ENCODE data around the gene HDGFL3.

Gene HDGFL3

DNA sequence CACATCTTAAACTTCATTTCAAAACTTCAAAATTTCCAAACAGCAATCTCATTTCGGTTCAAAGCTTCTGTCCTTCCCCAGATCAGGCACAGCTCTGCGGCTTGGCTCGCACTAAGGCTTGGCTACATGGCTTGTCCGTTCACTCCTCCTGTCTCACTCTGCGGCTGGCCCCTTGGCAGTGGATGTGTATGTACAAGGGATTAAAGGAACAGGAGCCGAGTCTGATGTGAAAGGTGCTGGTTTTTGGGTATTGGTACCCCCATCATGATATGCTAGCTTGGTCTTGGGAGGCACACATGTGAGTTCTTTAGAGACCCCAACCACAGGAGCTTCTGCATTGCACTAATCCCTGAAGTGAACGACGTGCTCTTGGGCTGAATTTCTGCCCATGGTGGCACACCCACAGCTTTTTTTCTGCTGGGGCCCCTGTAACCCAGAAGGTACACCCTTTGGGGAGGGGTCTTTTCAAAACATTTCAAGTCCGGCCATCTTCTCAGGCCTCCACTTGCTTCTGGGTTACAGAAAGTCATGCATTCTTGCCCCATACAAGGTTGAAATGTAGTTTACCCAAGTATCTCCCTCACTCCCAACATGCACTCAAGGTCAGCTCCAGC is 87.5 kb downstream of the HDGFL3 start:
- no peak for TF ChIP-seq YY1 (IDR thresholded peaks at IDR 0.05; ENCODE audit: low read depth)
- no peak for TF ChIP-seq TAF1 (IDR thresholded peaks at IDR 0.05; ENCODE audit: low read depth)
- TF ChIP-seq EP300 (IDR thresholded peaks at IDR 0.05; ENCODE audit: borderline replicate concordance): no peak
- no peak for TF ChIP-seq TEAD4 (IDR thresholded peaks at IDR 0.05)
- TF ChIP-seq, protein P1, sequence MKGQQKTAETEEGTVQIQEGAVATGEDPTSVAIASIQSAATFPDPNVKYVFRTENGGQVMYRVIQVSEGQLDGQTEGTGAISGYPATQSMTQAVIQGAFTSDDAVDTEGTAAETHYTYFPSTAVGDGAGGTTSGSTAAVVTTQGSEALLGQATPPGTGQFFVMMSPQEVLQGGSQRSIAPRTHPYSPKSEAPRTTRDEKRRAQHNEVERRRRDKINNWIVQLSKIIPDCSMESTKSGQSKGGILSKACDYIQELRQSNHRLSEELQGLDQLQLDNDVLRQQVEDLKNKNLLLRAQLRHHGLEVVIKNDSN (IDR thresholded peaks at IDR 0.05): no peak
- no peak for TF ChIP-seq FOXM1 (IDR thresholded peaks at IDR 0.05; ENCODE audit: borderline replicate concordance, low read depth)
- TF ChIP-seq RAD21 (IDR thresholded peaks at IDR 0.05; ENCODE audit: low read depth): no peak

DNA sequence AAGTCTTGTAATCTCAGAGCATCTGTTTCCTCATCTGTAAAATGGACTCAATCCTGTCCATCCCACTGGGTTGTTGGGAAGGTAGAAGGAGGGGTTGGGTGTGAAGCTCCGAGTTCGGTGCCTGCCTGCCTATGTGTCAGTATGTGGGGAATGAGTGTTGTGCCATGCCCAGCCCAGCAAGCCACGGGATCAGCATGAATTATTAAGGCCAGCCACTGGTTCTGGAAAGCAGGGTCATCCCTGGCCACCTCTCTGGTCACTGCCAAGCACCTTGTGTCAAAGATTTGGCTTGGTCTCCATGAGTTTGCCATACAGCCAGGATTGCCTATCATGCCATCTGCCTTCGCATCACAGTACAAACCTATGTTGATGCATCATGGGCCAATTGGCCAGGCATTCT is 88.7 kb downstream of the HDGFL3 start:
- TF ChIP-seq FOXM1 (IDR thresholded peaks at IDR 0.05; ENCODE audit: borderline replicate concordance, low read depth) (no peak), RAD21 (IDR thresholded peaks at IDR 0.05; ENCODE audit: low read depth) (no peak), TCF12 (IDR thresholded peaks at IDR 0.05; ENCODE audit: low read depth) (no peak), TEAD4 (IDR thresholded peaks at IDR 0.05) (no peak), EP300 (IDR thresholded peaks at IDR 0.05; ENCODE audit: borderline replicate concordance) (no peak), TAF1 (IDR thresholded peaks at IDR 0.05; ENCODE audit: low read depth) (no peak), CEBPB (IDR thresholded peaks at IDR 0.05) (no peak), EGR1 (IDR thresholded peaks at IDR 0.05) (no peak), CREB1 (IDR thresholded peaks at IDR 0.05; ENCODE audit: low read depth) (no peak), NFIC (IDR thresholded peaks at IDR 0.05) (no peak), ZBTB7A (IDR thresholded peaks at IDR 0.05; ENCODE audit: low read depth) (no peak)
- TF ChIP-seq, protein P2, sequence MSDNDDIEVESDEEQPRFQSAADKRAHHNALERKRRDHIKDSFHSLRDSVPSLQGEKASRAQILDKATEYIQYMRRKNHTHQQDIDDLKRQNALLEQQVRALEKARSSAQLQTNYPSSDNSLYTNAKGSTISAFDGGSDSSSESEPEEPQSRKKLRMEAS (IDR thresholded peaks at IDR 0.05): no peak
- TF ChIP-seq, protein P3, sequence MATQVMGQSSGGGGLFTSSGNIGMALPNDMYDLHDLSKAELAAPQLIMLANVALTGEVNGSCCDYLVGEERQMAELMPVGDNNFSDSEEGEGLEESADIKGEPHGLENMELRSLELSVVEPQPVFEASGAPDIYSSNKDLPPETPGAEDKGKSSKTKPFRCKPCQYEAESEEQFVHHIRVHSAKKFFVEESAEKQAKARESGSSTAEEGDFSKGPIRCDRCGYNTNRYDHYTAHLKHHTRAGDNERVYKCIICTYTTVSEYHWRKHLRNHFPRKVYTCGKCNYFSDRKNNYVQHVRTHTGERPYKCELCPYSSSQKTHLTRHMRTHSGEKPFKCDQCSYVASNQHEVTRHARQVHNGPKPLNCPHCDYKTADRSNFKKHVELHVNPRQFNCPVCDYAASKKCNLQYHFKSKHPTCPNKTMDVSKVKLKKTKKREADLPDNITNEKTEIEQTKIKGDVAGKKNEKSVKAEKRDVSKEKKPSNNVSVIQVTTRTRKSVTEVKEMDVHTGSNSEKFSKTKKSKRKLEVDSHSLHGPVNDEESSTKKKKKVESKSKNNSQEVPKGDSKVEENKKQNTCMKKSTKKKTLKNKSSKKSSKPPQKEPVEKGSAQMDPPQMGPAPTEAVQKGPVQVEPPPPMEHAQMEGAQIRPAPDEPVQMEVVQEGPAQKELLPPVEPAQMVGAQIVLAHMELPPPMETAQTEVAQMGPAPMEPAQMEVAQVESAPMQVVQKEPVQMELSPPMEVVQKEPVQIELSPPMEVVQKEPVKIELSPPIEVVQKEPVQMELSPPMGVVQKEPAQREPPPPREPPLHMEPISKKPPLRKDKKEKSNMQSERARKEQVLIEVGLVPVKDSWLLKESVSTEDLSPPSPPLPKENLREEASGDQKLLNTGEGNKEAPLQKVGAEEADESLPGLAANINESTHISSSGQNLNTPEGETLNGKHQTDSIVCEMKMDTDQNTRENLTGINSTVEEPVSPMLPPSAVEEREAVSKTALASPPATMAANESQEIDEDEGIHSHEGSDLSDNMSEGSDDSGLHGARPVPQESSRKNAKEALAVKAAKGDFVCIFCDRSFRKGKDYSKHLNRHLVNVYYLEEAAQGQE (IDR thresholded peaks at IDR 0.05; ENCODE audit: low read depth): no peak
- TF ChIP-seq, protein P1 (IDR thresholded peaks at IDR 0.05): no peak

DNA sequence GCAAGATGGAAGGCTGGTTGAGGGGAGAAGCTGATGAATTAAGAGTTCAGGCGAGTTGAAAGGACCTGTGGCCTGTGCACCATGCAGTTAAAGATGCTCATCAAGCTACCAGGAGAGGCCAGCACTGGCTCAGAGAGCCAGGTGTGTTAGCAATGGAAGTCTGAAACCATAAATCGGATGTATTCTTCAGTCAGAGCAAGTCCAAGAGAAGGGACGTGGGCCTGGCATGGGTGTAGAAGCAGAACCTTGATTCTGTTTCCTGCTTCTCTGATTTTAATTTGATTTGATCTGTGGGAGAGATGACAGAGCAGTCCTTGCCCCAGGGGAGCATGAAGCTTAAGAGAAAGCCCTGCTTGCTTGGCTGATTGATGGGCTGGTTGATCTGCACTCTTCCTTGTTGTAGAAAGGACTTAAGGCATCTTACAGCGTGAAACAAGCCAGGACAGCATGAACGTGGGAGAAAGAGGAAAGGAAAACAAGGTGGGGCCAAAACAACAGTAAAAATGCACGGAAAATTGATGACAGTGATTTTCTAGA is 89.3 kb downstream of the HDGFL3 start:
- TF ChIP-seq TAF1 (IDR thresholded peaks at IDR 0.05; ENCODE audit: low read depth) (no peak), YY1 (IDR thresholded peaks at IDR 0.05; ENCODE audit: low read depth) (no peak), CREB1 (IDR thresholded peaks at IDR 0.05; ENCODE audit: low read depth) (no peak), EP300 (IDR thresholded peaks at IDR 0.05; ENCODE audit: borderline replicate concordance) (no peak), ZBTB7A (IDR thresholded peaks at IDR 0.05; ENCODE audit: low read depth) (no peak), CEBPB (IDR thresholded peaks at IDR 0.05) (no peak), RAD21 (IDR thresholded peaks at IDR 0.05; ENCODE audit: low read depth) (no peak), NFIC (IDR thresholded peaks at IDR 0.05) (no peak), TEAD4 (IDR thresholded peaks at IDR 0.05) (no peak), EGR1 (IDR thresholded peaks at IDR 0.05) (no peak), FOXM1 (IDR thresholded peaks at IDR 0.05; ENCODE audit: borderline replicate concordance, low read depth) (no peak), TCF12 (IDR thresholded peaks at IDR 0.05; ENCODE audit: low read depth) (no peak)
- TF ChIP-seq, protein P3 (IDR thresholded peaks at IDR 0.05; ENCODE audit: low read depth): no peak
- TF ChIP-seq, protein P1 (IDR thresholded peaks at IDR 0.05): no peak
- TF ChIP-seq, protein P2 (IDR thresholded peaks at IDR 0.05): no peak

DNA sequence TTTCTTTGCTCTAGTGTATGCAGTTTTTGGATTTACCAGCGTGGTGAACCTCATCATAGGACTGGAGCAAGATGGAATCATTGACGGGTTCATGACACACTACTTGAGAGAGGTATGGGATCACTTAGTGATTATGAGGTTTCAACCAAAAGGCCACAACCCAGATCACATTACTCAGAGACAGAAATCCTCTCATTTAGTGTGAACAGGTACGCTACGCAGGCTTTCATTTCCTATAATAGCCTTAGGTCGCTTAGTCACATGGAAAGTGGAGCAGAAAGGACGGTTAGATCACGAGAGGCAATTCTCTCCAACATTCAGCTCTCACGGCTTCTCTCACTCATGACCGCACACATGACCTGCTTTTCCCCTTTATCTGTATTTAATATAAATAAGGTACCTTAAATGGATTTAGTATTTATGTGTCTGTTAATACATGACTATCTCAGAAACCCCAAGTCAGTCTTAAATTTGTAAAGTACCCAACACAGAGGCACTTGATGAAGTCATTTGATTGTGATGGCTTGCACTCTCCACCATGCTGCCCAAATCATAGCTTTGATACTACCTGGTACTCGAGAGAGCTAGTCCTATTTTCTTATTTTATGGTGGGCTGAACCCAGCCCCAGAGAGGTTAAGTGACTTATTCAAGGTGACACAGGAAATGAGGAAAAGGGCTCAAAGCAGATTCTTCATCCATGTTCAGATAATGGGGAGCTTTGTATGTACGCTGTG is 91.6 kb downstream of the HDGFL3 start:
- no peak for TF ChIP-seq EP300 (IDR thresholded peaks at IDR 0.05; ENCODE audit: borderline replicate concordance)
- TF ChIP-seq FOXM1 (IDR thresholded peaks at IDR 0.05; ENCODE audit: borderline replicate concordance, low read depth): no peak
- TF ChIP-seq CREB1 (IDR thresholded peaks at IDR 0.05; ENCODE audit: low read depth): no peak
- TF ChIP-seq EGR1 (IDR thresholded peaks at IDR 0.05): no peak
- TF ChIP-seq TAF1 (IDR thresholded peaks at IDR 0.05; ENCODE audit: low read depth): no peak
- TF ChIP-seq YY1 (IDR thresholded peaks at IDR 0.05; ENCODE audit: low read depth): no peak
- TF ChIP-seq RAD21 (IDR thresholded peaks at IDR 0.05; ENCODE audit: low read depth): no peak
- TF ChIP-seq NFIC (IDR thresholded peaks at IDR 0.05): no peak
- TF ChIP-seq CEBPB (IDR thresholded peaks at IDR 0.05): no peak
- no peak for TF ChIP-seq ZBTB7A (IDR thresholded peaks at IDR 0.05; ENCODE audit: low read depth)
